ENCODE data around the gene GCNT1.

The GCNT1 gene

GRCh38 chr9:76534026-76534425 is 75.0 kb downstream of the GCNT1 start:
- no peak for DNase-seq (ENCODE audit: low spot score)

- DNase-seq (ENCODE audit: low spot score): no peak
Measured at GRCh38 chr9:76537150-76537646, 78.2 kb downstream of the GCNT1 start.

GRCh38 chr9:76539180-76539579 is 80.2 kb downstream of the GCNT1 start:
- DNase-seq (ENCODE audit: low spot score): no peak

- no peak for DNase-seq (ENCODE audit: low spot score)
Measured at GRCh38 chr9:76542360-76542759, 83.4 kb downstream of the GCNT1 start.

- DNase-seq (ENCODE audit: low spot score): no peak
Measured at GRCh38 chr9:76545191-76545590, 86.2 kb downstream of the GCNT1 start.

GRCh38 chr9:76552181-76552580 is 93.2 kb downstream of the GCNT1 start:
- no peak for DNase-seq (ENCODE audit: low spot score)

GRCh38 chr9:76552751-76553455 is 93.9 kb downstream of the GCNT1 start:
- DNase-seq (ENCODE audit: low spot score): no peak

GRCh38 chr9:76553680-76554079 is 94.7 kb downstream of the GCNT1 start:
- no peak for DNase-seq (ENCODE audit: low spot score)
